HK-2 (cell line): ENCODE results near the gene USP2.

Experiments
- DNase-seq: peaks from one replicate; pipeline ENCODE4 v3.0.0-alpha.2; 2018; ENCODE audit not compliant: unreplicated experiment

The USP2 gene

DNA sequence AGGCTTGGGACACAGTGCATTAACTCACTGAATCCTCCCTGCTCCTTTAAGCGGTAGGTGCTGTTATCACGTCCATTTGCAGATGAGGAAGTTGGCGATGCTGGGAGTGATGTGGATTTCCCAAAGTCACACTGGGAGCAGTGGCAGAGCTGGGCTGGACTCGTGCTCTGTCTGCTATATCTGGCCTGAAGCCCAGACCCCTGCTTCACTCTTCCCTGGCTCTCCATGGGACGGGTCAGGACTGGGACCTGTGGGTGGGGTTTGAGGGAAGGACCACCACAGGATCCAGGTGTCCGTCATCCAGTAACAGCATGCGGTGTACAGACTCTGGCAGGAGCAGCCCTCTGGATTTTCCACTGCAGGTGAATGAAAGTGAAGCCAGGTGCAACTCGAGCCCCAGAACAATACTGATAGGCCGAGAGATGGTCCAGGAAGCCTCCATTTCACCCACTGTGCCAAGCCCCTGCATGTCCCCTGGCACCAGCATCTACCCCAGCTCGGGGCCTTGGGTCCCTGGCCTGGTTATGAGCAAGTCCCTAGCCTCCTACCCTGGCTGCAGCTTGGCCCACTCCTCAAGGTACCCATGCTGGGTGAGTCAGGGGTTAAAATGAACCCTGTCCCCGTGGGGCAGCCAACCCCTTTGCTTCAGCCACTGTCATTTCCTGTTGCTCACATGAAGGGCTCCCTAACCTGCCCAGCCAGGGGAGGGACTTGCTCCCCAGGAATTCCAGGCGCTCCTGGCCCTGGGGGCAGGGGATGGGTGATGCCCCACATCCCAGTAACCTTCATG, 4.2 kb downstream of the USP2 start:
- DNase-seq: no peak

DNA sequence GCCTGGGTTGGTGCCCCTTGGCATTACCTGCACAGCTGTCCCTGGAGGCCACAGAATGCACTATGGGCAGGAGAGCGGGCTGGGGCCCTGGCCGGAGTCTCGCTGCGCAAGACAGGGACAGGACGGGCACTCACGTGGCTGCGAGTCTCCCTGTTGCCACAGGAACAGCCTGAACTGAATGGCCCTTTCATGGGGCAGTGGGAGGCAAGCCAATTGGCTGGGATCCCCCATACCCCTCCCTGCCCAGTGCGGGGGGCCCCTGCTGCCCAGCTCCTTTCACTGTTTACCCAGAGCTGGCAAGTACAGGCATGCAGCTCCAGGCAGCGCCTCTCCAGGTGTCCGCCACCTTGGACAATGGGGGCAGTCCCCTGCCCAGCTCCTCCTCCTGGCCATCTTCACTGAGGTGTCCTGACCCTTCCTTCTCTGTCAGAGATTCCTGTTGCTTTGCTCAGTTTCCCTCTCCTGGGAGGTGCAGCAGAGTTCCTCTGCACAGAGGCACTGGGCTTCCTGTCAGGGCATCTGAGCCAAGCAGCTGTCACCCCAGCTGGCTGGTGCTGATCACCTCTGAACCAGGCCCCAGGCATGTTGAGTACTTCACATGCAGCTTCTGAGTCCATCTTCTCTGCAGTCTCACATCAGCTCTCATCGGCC, 5.2 kb downstream of the USP2 start:
- DNase-seq: no peak

DNA sequence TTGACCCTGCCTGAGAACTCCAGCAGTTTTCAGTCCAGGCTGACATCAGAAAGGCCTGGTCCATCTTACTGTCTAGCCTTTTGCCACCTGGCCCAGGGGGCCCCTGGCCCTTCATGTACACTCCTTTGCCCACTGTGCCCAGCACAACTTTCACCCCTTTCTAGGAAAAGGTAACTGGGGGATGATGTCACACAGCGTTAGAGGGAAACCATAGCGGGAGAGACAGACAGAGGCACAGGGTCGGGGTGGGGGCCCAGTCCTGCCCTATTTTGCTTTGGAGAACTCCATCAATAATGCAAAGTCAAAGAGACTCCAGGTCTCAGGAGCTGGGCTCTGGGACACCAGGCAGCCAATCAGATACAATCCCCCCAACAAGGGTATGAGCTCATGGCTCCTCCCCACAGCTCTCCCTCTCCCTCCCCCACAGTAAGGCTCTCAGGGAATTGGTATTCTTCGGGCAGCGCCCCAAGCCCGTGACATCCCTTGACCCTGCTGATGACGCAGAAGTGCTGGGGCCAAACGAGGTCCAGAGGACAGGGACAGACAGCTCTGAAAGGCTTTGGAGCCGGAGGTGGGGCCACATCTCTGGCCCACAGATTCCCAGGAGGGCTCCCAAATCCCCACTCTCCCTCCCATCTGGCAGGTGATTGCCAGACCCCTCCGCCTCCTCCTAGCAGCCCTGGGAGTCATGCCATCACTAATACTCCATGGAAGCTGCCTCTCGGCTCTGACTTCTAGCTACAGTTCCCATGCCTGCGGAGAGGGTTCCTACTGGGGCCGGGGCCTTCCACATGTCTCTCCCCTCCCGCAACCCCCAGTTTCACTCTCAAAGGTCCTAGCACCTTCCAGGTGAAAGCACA, 5.9 kb downstream of the USP2 start:
- no peak for DNase-seq

DNA sequence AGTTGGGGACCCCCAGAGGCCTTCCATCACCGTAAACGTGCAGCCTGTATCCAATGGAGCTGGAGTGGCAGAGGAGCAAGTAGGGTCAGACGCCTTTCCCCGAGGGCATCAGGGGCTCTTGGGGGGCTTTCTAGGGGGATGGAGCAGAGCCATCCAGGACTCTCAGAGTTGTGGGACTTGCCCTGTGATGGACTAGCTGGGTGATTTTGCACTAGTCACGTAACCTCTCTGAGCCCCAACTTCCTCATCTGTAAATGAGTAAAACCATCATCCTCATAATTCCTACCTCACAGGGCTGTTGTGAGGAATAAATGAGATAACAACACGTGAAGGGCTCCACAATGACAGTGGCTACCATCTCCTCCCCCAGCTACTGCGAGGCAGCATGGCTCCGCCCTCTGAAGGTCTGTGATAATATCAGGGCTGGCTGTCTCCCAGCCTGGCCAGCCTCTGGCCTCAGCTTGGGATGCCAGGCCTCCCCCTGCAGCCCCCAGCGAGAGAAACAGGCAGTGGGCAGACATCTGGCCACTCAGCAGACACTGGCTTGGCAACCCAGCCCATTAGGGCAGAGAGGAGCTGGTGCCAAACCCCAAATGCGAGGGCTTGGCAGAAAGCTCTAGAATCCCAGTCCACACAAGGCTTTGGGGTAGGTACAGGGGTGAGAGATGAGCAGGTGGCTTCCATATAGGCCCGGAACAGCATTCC, 6.7 kb downstream of the USP2 start:
- DNase-seq: no peak

DNA sequence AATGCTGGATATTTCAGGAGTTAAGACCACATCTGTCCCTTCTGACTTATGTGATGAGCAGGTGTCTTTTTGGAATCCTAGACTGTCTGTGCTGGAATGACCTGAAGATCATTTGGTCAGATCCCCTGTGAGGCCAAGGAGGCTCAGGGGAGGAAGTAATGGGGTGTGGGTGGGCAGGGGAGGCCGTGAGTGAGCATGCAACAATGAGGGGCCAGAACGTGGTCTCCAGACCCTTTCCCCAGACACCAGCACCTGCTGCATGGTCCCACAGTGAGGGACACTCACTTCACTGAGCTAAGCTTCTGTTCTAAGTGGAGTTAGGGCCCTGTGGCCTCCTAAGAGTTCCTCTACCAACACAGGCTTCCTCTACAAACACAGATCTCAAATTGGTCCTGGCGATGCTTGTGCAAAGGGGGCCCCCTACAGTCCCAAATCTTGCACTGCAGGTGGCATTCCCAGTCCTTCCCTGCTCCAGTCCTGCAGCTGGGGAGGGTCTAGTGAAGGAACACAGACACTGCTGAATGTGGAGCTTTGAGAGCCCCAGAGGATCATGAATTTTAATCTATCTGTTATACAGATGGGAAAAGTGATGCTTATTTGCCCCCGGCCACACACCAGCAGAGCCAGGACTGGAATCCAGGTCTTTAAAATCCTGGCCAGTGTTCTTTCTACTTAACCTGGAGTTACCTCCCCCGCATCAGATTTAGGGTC, 7.4 kb downstream of the USP2 start:
- peak; percentile 68 for DNase-seq

DNA sequence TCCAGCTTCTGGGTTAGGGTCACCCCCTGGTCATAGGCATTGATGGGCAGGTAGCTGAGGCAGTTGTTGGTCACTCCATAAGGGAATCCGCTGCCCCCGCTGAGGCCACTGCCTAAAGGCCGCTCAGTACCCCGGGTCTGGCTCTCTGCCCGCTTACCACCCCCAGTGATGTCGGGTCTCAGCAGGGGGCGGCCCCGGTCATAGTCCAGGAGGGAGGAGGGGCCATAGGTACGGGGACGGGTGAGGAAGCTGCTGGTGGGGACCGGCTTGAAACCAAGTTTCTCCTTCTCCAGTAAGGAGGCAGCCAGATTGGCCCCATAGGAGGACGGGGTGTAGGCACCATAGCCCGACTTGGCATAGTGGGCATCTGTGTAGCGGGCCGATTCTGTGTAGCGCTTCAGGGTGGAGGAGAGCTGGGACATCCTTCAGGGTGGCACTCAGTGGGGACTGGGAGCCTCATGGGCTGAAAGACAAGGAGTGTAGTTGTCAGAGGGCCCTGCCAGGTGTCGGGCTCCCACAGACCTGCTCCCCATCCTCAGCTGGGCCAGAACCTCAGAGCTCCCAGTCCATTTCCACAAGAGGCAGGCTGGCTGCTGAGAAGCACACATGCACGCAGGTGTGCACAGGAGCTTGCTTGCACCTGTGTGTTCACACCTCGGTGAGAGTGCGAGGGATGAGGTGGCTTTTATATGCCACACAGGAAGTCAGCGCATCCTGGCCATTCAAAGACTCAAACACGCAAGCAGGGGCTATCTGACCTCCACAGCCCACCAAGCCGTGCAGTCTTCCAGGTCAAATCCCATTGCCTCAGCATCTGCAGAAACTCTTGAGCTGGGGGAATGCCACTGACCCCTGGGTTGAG, 8.2 kb downstream of the USP2 start:
- DNase-seq: no peak

DNA sequence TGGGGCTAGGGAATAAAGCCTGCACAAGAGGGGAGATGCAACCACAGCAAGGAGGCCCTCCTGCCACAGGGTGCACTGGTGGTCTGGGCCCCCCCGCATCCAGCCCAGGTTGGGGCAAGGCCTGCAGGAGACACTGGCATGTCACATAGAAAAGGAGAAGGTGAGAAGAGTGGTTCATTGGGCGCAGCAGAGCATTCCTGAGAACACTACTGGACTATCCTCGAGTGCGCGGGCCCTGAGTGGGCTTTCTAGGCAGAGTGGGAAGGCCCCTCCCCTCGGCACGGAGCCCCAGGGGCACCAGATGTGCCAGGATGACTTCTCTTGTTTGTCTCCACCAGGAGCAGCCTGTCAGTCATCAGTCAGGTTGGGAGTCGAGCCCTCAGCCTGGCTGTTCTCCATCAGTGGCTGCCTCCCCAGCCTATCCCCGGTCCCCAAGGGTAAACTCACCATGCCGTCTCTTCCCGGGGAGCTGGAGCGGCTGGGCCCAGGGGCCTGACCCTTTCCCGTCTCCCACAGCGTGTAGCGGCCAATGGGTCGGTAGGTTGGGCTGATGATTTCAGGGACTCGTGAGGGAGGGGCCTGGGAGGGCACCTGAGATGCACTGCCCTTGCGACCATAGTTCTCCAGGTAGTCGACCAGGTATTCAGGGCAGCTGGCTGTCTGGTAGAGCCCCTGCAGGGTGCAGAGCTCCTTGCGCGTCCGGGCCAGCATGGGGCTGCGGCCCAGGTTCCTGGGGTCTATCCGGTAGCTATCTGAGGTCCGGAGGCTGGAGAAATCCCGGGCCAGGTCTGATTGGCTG, 9.0 kb downstream of the USP2 start:
- no peak for DNase-seq

DNA sequence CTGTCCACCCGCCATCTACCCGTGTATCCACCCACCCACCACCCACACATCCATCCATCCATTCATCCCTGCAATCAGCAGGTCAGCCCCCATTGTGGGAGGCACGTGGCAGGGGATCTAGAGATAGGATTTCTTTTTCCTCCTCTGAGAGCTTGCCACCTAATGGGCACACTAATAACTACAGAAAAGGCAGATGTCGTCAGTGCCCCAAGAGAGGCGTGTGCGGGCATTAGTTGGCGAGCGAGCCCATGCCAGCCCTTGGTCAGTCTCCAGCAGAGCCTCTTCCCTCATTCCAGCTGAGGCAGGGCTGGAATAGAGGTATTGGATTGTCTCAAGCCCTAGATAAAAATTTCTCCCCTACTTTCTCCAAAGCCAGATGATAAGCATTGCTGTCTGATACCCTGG, 9.7 kb downstream of the USP2 start:
- no peak for DNase-seq

DNA sequence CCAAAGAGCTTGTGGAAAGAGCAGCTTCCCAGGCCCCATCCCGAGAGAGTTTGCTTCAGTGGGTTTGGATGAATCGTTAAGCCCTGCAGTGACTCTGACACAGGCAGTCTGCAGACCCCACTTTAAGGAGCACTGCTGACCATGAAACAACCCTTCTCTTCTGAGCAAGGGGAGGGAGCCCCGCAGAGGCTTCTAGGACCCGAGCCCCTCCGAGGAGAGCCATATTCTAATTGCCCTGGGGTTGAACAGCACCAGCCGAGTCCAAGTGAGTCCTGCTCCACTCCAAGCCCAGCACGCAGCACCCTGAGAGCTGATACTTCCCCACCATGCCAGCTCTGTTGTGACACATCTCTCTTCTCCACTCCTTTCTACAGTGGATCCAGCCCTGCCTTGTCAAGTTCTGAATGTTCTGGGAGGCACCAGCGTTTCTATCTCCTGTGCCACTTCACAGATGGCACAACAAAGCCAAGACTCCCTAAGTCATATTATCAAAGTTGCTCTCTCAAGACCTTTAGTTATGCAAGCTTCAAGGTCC, 10.4 kb downstream of the USP2 start:
- DNase-seq: no peak

DNA sequence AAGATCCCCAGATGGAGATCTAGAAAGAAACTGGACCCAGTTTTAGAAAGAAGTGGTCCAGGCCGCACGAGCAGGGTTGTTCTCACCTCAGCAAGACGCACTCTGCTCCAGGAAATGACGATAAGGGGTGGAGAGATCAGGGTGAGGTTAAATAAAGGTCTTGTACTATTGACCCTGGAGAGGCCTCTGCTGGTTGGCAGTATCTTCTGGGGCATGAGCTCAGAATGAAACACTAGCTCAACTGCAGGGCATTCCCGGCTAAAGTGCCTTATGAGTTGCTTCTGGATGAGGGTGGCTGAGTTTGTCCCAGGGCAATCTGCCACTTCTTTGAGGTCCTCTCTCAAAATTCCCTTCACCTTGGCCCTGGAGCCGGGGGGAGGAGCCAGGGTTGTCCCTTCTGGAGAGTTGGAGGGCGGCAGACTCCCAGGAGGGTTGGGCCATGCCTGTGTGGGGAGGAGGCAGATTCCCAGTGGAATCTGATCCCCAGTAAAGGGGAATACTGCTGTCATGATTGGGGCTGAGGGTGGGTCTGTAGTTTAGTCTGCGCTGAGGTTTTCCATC, 10.9 kb downstream of the USP2 start:
- no peak for DNase-seq

DNA sequence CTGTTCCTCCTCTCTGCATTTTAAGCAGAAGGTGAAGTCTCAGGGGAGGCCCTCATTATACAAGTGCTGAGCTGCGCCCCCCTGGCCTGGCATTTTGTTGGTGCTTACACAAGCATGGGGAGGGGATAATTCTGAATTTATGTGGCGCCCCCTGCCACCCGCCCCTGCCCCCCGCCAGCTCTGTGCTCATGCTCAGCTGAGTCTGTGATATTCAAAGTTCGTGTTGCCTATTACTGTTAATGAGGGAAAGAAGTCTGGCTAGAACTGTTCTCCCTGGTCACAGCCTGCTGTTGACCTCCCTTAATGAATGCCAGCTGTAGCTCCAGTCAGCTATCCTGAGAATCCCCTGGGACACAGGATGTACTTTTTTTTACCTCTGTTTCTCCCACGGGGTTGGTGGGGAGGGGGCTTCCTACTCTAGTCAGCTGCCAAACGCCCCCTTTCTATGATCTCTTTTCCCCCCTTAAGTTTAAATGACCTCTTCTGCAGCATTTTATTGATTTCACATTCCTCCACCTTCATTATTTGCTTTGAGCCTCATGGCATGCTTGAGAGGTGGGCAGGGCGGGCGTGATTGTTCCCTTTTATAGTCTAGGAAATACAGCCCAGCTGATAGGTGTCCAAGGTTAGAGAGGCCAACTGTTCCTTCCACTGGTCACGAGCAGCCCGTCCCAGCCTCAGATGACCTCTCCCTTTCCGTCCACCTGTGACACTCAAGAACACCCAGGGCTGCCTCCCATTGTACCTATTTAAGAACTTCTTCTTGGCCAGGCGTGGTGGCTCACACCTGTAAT, 12.2 kb downstream of the USP2 start:
- DNase-seq: no peak

DNA sequence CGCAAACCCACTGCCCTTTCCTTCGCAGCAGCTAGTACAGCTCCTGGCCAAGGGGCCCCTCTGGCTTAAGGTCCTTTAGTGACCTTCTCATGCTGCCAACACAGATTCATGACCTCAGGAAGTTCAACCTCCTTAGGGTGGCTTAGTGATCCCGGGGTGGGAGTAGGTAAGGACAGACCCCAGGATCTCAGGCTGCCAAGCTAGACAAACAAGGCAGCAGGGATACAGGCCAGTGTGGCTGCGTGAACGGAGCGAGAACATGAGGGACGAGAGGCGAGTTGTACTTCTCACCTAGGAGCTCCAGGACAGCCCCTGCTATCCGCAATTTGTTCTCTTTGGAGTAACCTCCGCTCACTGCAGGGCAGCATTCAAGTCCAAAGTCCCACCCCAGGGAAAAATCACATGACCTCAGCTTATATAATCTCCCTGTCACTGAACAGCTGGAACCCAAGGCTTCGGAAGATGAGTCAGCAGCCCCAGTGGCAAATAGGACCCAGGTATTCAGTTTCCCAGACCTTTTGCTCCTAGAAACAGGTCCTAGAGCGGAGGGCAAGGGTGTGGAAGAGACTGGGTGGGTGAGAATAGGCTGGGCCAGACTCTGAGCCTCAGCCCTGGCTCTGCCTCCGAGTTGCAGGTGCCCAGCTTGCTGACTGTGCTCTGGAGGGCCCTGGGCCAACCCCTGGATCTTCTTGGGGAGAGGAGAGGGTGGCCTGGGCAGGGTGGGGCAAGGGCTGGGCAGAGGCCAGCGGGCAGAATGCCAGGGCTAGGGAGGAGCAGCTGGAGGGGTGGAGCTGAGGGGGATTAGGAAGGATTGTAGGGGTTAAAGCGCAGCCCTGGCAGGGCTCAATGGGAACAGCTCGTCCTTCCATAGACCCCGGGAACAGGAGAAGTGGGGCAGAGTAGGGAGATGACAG, 13.1 kb downstream of the USP2 start:
- DNase-seq: no peak

DNA sequence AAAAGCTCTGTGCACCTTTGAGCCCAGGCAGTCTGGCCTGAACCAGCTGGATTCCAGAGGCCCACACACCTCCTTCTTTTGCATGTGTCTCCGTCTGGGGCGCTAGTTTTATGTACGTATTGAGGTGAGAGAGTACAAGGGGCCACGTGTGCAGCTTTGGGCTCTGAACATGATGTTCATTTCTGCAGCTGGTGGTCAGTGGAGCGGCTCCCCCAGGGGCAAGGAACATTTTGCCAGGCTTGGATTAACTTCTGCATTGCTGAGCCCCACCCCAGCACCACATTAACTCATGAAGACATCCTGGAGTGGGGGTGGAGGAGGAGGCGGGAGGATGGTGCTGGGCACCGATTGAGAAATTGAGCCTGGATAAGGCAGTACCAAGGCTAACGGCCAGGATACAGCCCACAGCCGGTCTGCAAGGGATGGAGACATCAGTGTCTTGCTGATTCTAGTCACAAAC, 13.8 kb downstream of the USP2 start:
- no peak for DNase-seq

DNA sequence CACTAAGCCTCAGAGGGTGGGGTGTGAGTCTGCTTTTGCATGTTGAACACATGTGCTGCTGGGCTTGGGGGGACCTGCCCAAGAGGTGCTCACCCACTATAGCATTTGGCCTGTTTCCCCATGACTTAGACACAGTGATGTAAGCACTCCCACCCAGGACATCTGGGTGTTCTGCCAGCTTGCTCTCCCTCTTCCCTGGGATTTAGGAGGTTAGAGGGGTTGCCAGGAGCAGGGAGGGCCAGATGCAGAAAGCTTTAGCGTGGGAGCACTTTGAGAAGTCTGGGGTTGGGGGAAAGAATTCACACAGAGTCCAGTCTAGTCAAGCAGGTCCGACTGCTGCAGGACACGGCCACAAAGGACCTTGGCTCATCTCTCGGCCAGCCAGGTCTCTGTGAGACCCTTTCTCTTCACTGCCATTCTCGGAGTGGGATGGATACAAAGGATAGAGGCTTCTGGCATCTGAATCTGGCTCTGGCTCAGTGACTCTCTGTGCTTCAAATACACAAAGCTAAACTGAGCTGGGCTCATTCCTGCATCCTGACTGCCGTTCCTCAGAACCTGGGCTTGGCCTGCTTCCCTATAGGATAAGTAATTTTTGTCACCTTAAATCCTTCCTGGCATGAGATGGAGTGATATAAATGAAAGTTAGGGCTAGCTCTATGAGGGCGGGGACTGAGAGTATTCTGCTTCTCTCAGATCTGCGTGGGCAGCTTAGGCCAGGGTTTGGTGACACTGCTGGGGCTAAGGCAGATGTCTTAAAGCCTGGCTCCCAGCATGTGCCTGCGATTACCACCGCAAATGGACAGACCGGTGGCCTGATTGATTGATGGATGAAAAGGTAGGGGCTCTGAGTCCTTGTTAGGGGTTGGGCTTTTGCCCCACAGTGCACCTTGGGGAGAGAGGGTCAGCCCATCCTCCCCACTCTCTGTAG, 14.5 kb downstream of the USP2 start:
- DNase-seq: no peak

DNA sequence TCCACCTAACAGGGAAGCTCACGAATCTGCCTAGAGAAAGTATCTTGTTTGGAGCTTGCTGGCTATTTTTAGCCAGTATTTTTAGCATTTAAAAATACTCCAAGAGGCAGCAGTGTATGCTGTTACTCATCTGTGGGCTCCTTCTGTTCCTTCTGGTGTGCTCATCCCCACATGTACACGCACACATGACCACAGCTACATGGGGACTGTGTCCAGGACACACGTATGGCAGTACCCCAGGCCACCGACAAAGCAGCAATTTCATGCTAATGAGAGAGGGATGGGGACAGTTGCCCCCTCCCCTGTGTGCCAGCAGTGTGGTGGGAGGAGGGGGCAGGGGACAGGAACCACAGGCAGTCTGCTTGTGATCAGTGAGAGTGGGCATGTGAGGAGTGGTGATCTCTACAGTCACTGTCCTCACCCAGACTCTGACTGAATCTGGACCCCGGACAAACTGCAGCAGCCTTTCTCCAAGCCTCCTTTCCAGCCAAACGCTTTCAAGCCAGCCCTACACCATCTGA, 16.4 kb downstream of the USP2 start:
- no peak for DNase-seq
